Stimulated activated CD8-positive, alpha-beta memory T cell treated with anti-CD3 and anti-CD28 coated beads, Interleukin-7, amount 100 ng/mL, for 1 hour (primary cell): ENCODE results near the gene ARHGAP8.

Experiments
- DNase-seq, 2 donors: peaks; one replicate each; pipeline ENCODE4 v3.0.0-alpha.2; 2020; ENCODE audit warnings: low read depth in 2 of 2

Gene ARHGAP8

DNA sequence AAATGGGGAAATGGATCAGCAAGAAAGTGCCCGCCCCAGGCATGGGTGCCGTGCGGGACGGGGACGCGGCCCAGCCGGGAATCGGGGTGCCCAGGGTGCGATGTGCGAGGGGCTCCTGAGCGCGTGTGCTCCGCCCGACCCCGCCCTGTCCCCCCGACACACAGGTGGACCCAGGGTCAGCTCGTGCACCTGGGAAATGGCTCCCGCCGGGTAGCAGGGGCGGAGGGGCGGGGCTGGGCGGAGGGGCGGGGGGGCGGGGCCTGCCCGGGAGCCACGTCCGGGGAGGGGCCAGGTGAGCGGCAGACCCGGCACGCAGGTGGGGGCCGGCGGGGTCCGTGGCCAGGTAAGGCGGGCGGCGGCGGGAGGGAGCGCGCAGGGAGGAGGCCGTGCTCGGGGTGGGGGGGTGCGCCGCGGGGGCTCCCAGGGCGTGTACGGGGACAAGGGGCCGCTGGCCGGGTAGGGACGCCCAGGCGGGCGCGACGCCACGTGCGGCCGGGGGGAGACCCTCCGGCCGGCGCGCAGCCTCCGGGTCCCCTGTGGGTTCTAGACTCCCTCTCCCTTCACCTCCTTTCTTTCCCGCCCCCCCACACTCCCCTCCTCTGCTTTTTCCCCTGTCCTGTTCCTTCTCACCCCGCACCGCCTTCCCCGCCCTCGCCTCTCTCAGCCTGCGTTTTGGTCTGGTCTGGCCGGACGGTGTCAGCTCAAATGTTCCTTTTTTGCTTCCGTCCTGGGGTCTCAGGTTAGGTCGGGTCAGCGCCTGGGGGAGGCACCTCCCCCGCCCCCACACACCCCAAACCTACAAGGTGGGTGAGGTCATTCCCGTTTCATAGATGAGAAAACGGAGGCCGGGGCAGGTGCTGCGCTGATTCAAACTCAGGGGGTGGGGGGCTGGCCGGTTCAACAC lies at the start of gene ARHGAP8:
Gene ARHGAP8, plus strand, starts transcription at position 291 of the 904 bp plus-strand sequence. CDS start 33,953 bp downstream, outside the sequence.
- no peak for DNase-seq

- no peak for DNase-seq
Measured at GRCh38 chr22:44703255-44703870, 49.0 kb upstream of the ARHGAP8 start.

GRCh38 chr22:44704159-44705021 lies 48.0 kb upstream of the ARHGAP8 start:
- no peak for DNase-seq

DNA sequence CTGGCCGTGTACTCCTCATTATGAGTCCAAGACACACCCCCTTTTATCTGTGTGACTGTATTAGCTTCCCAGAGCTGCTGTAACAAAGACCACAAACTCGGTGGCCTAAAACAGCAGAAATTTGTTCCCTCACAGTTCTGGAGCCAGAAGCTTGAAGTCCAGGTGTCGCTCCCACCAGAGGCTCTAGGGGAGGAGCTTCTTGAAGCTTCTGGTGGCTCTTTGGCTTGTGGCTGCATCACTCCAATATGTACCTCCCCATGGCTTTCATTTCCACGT lies 47.4 kb upstream of the ARHGAP8 start:
- DNase-seq, result no peak

- no peak for DNase-seq
Measured at GRCh38 chr22:44706488-44706887, 45.9 kb upstream of the ARHGAP8 start.

DNA sequence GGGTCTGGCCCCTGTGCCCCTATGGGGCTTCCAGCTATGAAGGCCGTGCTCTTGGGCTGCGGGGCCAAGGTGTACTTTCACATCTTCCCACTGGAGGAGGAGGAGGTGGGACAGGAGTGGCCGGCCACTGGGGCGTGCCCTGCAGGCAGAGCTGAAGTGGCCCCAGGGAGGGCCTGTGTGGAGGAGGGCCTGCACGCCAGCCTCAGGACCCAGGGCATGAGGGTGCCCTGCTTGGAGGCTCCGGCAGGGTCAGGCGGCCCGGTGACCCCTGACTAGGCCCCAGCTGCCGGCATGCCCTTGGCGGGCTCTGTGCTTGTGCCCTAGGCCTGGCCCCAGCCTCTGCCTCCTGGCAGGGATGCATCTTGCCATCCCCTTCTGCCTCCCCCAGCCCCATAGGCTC lies 45.2 kb upstream of the ARHGAP8 start:
- no peak for DNase-seq

DNA sequence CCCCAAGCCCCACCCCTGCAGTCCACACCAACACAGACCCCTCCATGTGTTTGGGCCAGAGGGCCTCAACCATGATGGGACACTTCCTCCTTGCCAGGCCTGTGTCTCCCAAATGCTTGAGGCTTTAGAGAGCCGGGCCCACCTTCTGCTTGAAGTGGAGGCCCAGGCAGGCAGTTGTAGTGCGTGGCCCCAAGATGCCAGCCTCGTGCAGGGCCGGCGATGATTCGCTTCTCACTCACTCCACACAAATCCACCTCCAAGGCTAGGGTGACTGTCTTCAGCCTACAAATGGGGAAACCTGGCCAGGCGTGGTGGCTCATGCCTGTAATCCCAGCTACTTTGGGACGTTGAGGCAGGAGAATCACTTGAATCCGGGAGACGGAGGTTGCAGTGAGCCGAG lies 44.6 kb upstream of the ARHGAP8 start:
- DNase-seq, result no peak

DNA sequence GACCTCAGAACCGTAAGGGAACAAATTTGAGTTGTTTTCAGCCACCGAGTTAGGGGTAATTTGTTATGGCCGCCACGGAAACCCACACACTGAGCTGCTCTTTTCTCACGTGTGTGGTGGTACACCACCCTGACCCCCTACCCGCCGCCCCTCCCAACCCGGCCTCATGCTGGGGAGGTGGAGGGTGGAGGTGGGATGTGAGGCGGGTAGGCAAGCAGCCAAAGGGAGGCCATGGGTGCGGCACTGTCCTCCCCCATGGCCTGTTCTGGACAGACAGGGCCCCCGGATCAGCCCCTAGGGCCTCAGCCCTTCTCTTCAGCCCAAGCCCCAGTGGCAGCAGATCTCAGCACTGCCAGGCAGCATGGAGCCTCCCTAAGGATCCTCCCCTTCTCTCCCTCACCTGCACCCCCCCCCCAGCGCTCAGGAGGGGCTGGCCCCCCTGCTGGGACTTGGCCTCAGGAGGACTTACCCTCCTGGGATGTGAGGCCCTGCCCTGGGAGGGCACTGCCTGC lies 42.4 kb upstream of the ARHGAP8 start:
- no peak for DNase-seq

- no peak for DNase-seq
Measured at GRCh38 chr22:44710474-44711240, 41.7 kb upstream of the ARHGAP8 start.

- no peak for DNase-seq
Measured at GRCh38 chr22:44711241-44711560, 41.2 kb upstream of the ARHGAP8 start.

- no peak for DNase-seq
Measured at GRCh38 chr22:44711690-44712555, 40.5 kb upstream of the ARHGAP8 start.

DNA sequence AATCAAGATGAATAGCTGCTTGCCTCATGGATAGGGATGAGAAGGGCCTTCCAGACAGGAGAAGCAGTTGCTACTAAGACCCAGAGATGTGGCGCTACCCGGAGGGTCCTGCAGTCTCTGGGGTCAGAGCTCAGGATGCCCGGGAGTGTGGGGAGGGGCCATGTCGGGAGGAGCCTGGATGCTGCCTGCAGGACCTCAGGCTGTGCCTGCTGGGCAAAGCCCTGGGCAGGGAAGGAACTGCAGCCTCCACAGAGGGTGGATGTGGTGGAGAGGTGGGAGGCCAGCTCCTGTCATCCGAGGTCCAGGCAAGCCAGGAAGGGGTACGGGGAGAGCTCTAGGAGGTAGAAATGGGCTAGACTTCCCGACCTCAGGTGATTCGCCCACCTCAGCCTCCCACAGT lies 39.4 kb upstream of the ARHGAP8 start:
- DNase-seq, result no peak

GRCh38 chr22:44714703-44715350 lies 37.5 kb upstream of the ARHGAP8 start:
- DNase-seq, result no peak

DNA sequence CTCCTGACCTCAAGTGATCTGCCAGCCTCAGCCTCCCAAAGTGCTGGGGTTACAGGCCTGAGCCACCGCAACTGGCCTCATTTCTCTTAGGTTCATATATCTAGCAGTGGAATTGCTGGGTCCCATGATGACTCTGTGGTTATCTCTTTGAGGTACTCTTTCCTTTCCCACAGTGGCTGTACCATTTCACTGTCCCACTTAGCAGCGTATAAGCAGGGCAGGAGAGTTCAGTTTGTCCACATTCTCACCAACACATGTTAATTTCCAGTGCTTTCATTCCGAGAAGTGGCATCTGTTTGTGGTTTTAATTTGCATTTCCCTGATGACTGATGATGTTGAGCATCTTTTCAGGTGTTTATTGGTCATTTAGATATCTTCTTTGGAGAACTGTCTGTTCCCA lies 34.0 kb upstream of the ARHGAP8 start:
- DNase-seq, result no peak

- no peak for DNase-seq
Measured at GRCh38 chr22:44719586-44720368, 32.6 kb upstream of the ARHGAP8 start.

DNA sequence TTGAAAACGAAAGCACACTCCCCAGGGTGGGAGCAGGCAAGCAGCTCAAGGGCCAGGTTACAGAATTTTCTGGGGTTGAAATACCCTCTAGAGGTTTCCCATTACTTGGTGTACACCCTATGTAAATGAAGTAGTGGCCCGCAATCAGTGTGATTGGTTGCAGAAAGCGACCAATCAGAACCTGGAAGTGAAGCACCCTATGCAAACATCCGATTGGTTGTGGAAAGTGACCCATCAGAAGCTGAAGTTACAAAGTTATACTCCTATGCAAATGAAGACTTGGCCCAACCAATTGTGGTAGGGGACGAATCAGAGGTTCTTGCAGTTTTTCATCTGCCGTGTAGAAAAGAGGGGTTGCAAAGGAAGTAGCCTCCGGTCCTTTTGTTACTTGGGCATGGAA lies 31.2 kb upstream of the ARHGAP8 start:
- DNase-seq, result no peak

DNA sequence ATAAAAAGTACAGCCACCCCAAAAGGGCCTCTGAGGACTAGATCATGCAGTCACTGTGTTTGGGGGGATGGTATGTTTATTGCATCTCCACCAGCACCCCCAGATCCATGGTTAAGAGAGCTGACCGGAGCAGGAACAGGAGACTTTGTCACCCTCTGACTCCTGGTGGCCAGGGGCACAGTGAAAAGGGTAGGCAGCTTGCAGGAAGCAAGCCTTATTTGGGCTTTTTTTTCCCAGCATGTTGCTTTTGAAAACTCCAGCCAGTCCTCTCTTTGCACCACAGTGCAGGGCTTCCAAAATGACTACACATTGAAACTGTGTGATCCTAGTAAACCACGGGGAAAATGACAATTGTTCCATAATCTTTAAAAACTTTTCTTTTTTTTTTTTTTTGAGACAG lies 29.8 kb upstream of the ARHGAP8 start:
- no peak for DNase-seq

DNA sequence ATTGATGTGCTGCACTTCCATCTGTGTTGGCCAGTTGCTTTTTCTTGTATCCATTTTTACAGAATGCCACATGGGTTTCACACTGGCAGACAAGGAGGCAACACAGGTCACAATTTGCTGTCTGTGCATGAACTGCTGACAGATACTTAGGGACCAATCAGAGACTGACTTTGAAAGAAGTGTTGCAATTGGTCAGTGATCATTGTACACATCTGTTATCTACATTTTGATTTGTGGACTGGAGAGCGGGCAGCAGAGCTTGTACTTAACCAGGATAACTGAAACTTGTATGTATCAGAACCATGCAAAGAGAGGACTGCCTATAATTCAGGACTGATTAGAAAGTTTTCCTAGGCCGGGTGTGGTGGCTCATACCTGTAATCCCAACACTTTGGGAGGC lies 28.6 kb upstream of the ARHGAP8 start:
- DNase-seq, result no peak

DNA sequence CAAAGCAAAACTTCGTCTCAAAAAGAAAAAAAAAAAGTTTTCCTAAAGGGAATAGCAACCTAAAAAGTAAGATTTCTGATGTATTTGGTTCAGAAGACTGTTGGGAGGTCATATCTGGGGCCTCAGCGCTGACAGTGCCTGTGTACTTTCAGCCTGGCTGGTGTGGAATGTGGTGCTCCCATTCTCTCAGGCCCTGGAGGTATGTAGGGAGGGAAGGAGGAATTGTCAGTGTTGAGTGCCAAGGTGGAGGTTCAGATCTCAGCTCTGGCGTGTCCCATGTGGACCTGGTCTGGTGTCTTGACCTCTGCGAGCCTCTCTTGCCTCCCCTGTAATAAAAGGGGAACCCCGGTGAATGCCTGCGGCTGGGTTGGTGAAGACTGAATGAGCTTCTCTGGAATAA lies 28.0 kb upstream of the ARHGAP8 start:
- no peak for DNase-seq
